HEK293T (cell line): ENCODE data around the gene PRG3.

ENCODE experiments used
- CTCF ChIA-PET: fragments of 350-600 bp; formaldehyde crosslinking; extraction: SDS; loops from one replicate; lab custom pipeline; 2021; ENCODE audit warnings: antibody characterized with exemption, inconsistent platforms; lab: Yijun Ruan, JAX
- POLR2A ChIA-PET: fragments of 350-600 bp; formaldehyde crosslinking; extraction: SDS; loops from one replicate; lab custom pipeline; 2020; ENCODE audit warnings: antibody characterized with exemption, inconsistent platforms; lab: Yijun Ruan, JAX
- DNase-seq: peaks from one replicate; pipeline ENCODE4 v3.0.0; 2012; ENCODE audit warnings: mixed read lengths; ENCODE audit errors: extremely low spot score
- ARNT ChIP-seq: fragments of 450-650 bp; IDR thresholded peaks from 2 replicates; pipeline ENCODE4 v1.6.1; 2017; ENCODE audit warnings: mild to moderate bottlenecking
- BHLHE40 ChIP-seq: fragments of 450-650 bp; IDR thresholded peaks from 2 replicates; pipeline ENCODE4 v1.6.1; 2016; ENCODE audit warnings: mild to moderate bottlenecking, moderate library complexity, borderline replicate concordance
- CTBP1 ChIP-seq: fragments of 450-650 bp; IDR thresholded peaks from 2 replicates; pipeline ENCODE4 v1.6.1; 2016; ENCODE audit warnings: borderline replicate concordance
- ELF4 ChIP-seq: fragments of 450-650 bp; IDR thresholded peaks from 2 replicates; pipeline ENCODE4 v1.6.1; 2017; ENCODE audit warnings: antibody characterized with exemption
- FOXA1 ChIP-seq: fragments of 450-650 bp; IDR thresholded peaks from 2 replicates; pipeline ENCODE4 v1.6.1; 2016; ENCODE audit warnings: mild to moderate bottlenecking
- FOXK2 ChIP-seq: fragments of 450-650 bp; IDR thresholded peaks from 2 replicates; pipeline ENCODE4 v1.6.1; 2016; ENCODE audit warnings: mild to moderate bottlenecking
- FOXM1 ChIP-seq: fragments of 450-650 bp; IDR thresholded peaks from 2 replicates; pipeline ENCODE4 v1.6.1; 2017; ENCODE audit warnings: mild to moderate bottlenecking, borderline replicate concordance
- HDGF ChIP-seq: fragments of 450-650 bp; IDR thresholded peaks from 2 replicates; pipeline ENCODE4 v1.6.1; 2017; ENCODE audit warnings: antibody characterized with exemption, borderline replicate concordance
- L3MBTL2 ChIP-seq: fragments of 450-650 bp; conservative IDR thresholded peaks from 2 replicates; pipeline ENCODE4 v1.6.1; 2016; ENCODE audit warnings: mild to moderate bottlenecking
- LEF1 ChIP-seq: fragments of 450-650 bp; IDR thresholded peaks from 2 replicates; pipeline ENCODE4 v1.6.1; 2017; ENCODE audit warnings: mild to moderate bottlenecking, borderline replicate concordance
- NFRKB ChIP-seq: fragments of 450-650 bp; IDR thresholded peaks from 2 replicates; pipeline ENCODE4 v1.6.1; 2016; ENCODE audit warnings: mild to moderate bottlenecking, moderate library complexity
- SP1 ChIP-seq: fragments of 450-650 bp; IDR thresholded peaks from 2 replicates; pipeline ENCODE4 v1.6.1; 2017
- SUZ12 ChIP-seq: fragments of 450-650 bp; IDR thresholded peaks from 2 replicates; pipeline ENCODE4 v1.6.1; 2016; ENCODE audit warnings: mild to moderate bottlenecking
- TARDBP ChIP-seq: fragments of 450-650 bp; IDR thresholded peaks from 2 replicates; pipeline ENCODE4 v1.6.1; 2016
- ZNF384 ChIP-seq: fragments of 450-650 bp; IDR thresholded peaks from 2 replicates; pipeline ENCODE4 v1.6.1; 2016
- TF ChIP-seq, protein P1 (sequence below): fragments of 450-650 bp; IDR thresholded peaks from 2 replicates; pipeline ENCODE4 v1.6.1; 2016

The PRG3 gene

DNA sequence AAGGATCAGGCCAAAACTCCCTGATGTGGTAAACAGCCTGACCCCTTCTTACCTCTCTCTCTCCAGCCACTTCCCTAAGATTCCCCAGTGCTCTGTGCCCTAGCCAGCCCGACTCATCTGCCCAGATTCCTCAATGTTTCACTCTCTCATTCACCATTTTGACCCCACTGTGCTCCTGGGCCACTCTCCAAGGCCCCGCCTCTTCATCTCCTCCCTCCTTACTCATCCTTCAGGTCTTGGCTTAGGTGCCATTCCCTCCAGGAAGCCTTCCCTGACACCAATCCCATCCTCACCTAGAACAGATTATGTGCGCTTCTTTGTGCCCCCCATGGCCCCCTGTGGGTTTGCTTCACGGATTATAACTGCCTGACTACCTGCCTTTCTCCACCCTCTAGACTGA is 32.7 kb upstream of the PRG3 start:
- ChIA-PET POLR2A (no interaction called here), CTCF (no interaction called here)
- no peak for DNase-seq
- TF ChIP-seq BHLHE40 (no peak), CTBP1 (no peak), SUZ12 (no peak), FOXK2 (no peak), NFRKB (no peak), HDGF (no peak), SP1 (no peak), L3MBTL2 (no peak), ELF4 (no peak), ZNF384 (no peak), LEF1 (no peak), FOXA1 (no peak), ARNT (no peak), FOXM1 (no peak), TARDBP (no peak)
- TF ChIP-seq, protein P1, sequence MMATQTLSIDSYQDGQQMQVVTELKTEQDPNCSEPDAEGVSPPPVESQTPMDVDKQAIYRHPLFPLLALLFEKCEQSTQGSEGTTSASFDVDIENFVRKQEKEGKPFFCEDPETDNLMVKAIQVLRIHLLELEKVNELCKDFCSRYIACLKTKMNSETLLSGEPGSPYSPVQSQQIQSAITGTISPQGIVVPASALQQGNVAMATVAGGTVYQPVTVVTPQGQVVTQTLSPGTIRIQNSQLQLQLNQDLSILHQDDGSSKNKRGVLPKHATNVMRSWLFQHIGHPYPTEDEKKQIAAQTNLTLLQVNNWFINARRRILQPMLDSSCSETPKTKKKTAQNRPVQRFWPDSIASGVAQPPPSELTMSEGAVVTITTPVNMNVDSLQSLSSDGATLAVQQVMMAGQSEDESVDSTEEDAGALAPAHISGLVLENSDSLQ = no peak

DNA sequence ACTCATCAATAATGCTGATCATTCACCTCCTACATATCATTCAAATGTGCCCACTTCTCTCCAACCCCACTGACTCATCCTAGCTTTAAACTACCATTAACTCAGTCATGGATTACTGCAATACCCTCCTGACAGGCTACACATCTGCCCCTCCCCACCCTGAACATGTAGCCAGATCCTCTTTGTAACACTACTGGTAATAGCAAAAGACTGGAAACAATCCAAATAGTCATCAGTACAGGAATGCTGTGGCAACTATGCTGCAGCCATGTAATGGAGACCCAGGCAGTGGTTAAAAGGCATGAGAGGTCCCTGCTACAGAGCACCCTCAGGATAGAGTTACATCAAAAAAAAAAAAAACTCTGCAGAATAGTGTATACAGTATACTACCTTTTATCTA is 29.3 kb upstream of the PRG3 start:
- no peak for DNase-seq
- POLR2A ChIA-PET = no interaction called here
- CTCF ChIA-PET = no interaction called here
- TF ChIP-seq TARDBP (no peak), ZNF384 (no peak), CTBP1 (no peak), L3MBTL2 (no peak), LEF1 (no peak)

DNA sequence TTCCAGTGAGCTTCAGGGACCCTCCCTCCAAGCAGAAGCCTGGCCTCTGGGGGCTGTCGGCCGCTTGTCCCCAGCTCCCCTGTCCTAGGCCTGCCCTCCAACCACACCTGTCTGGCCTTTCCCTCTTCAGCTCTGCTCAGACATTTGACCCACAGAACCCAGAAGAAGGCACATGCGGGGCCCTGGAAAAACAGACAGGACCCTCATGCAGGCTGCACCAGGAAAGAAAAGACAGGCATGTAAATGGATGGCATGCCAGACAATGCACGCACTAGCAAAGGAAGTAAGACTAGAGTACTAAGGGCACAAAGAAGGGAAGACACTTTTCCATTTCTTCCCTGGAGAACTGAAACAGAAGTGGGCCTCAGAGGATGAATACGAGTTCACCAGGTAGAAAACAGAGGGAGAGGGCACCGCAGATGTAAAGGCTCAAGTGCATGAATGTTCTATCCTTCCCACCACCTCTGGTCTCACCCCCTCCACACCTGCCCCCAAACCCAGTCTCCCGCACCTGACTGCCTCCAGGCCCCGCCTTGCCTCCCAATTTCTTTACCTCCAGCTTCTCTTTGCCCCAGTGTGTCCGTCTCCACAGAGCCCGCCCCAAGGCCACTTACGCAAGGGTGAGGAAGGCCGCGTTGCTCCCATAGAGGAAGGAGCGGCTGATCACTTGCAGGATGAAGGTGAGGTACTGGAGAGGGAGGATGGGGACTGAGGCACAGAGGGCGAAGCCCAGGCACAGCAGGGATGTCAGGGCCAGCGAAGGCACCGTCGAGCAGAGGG is 28.6 kb upstream of the PRG3 start:
- TF ChIP-seq FOXM1 (no peak), BHLHE40 (no peak), HDGF (no peak), FOXK2 (no peak), CTBP1 (no peak), L3MBTL2 (no peak), SUZ12 (no peak)
- TF ChIP-seq, protein P1 = no peak
- no peak for DNase-seq
- CTCF ChIA-PET = interaction anchor here (1.5 kb wide), 1 partner anchor 59 kb away, joined by 3 read pairs; no protein-coding TSS in a partner anchor
- POLR2A ChIA-PET = no interaction called here

DNA sequence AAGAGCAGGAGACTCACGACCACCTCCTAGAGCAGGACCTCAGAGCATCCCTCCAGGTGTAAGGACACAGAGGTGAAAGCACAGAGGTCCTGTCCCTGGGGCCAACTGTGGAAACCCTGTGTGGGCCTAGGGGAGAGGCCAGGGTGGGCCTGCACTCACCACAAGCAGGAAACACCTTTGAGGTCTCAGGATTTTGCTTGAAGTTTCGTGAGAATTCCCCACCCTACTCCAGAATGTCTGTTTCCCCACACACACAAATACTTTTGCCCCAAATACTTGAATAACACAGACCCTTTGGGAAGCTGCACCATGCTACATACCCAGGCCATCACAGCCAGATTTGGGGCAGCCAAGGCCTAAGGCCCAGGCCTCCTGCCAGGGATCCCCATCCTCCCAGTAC is 27.8 kb upstream of the PRG3 start:
- DNase-seq = no peak
- CTCF ChIA-PET = interaction anchor here (1.5 kb wide), 1 partner anchor 59 kb away, joined by 3 read pairs; no protein-coding TSS in a partner anchor

DNA sequence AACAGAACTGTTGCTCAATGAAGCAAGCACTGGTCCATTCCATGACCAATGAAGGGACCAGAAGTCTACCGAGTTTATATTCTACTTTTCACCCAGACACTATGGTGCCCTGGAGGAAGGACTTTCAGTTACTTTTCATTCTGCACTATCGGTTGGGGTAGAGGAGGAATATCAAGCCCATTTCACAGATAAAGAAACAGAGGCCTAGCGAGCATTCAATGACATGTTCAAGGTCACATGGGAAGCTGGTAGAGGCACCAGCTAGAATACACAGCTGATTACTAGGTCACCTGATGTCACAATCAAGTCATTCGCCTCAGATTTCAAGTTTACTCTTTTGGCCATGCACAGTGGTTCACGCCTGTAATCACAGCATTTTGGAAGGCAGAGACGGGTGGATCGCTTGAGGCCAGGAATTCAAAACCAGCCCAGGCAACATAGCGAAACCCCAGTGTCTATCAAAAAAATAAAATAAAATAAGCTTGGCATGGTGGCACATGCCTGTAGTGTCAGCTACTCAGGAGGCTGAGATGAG is 27.1 kb upstream of the PRG3 start:
- DNase-seq = no peak
- TF ChIP-seq L3MBTL2 (no peak), ARNT (no peak), FOXK2 (no peak), ELF4 (no peak), ZNF384 (no peak), LEF1 (no peak), HDGF (no peak), SP1 (no peak), NFRKB (no peak), TARDBP (no peak), BHLHE40 (no peak), CTBP1 (no peak), SUZ12 (no peak)
- TF ChIP-seq, protein P1 = no peak
- POLR2A ChIA-PET = no interaction called here
- CTCF ChIA-PET = interaction anchor here (1.5 kb wide), 1 partner anchor 58 kb away, joined by 3 read pairs; no protein-coding TSS in a partner anchor

More for the DNA sequence above, 27.8 kb upstream of the PRG3 start:
- TF ChIP-seq BHLHE40 = no peak
- no peak for TF ChIP-seq FOXM1
- no peak for TF ChIP-seq SUZ12
- no peak for TF ChIP-seq CTBP1
- no peak for TF ChIP-seq L3MBTL2
- no peak for TF ChIP-seq TARDBP
- no peak for TF ChIP-seq NFRKB
- TF ChIP-seq FOXA1 = no peak
- no peak for TF ChIP-seq SP1
- no peak for TF ChIP-seq ARNT
- no peak for TF ChIP-seq ZNF384
- POLR2A ChIA-PET = no interaction called here
